Omental fat pad (tissue), 4 donors: ENCODE data around the gene ZNF133. TPM values are rescaled to one million over a fixed set of nuclear protein-coding genes. Genes with fewer than 3 reads are reported as not detected.
"Not testable (repeated sequence)": the region's sequence is repeated elsewhere in the genome, so short reads cannot be mapped to it uniquely, and the experiment has no call there.

Source experiments
- ATAC-seq: fragments of 150-250 bp; one replicate; pipeline ENCODE4 v1.9.1; 2016; ENCODE audit warnings: mild to moderate bottlenecking, moderate library complexity; ENCODE audit not compliant: low FRiP score
- DNase-seq: peaks from one replicate; pipeline ENCODE4 v3.0.0-alpha.2; 2019; ENCODE audit warnings: low spot score
- CTCF ChIP-seq, 3 donors: fragments of 450-650 bp; IDR thresholded peaks; one replicate each; pipeline ENCODE4 v1.5.1; 2016 to 2017; ENCODE audit warnings: antibody characterized with exemption in 3 of 3, mild to moderate bottlenecking in 3 of 3, moderate library complexity in 2 of 3
- total RNA-seq, 4 donors: library from RNA; depleted of rRNA; stranded (reverse); fragments of >200 nt; gene quantifications; one replicate each; pipeline ENCODE4 v1.1.0, GENCODE V29; 2016

Gene ZNF133
- total RNA-seq, result 10 to 100 TPM in 2 of 4 donors, 1 to 10 TPM in 2; 6.7 to 18.1 (median 8.6) TPM

- no peak for TF ChIP-seq CTCF (IDR thresholded peaks at IDR 0.05)
These were observed at the start of gene ZNF133 for GRCh38 chr20:18287915-18288748. ZNF133 (plus strand) TSS chr20:18288527; CDS start chr20:18305687, 17,160 bp downstream.

GRCh38 chr20:18240997-18241396 lies 47.3 kb upstream of the ZNF133 start:
- TF ChIP-seq CTCF (IDR thresholded peaks at IDR 0.05), result no peak
- no peak for ATAC-seq
- DNase-seq, result no peak

More at GRCh38 chr20:18287915-18288748, at the start of gene ZNF133:
- DNase-seq, result peak; percentile 97
- ATAC-seq, result peak; percentile 97

- DNase-seq (no peak), ATAC-seq (no peak)
- no peak for TF ChIP-seq CTCF (IDR thresholded peaks at IDR 0.05)
These were observed 44.5 kb upstream of the ZNF133 start for GRCh38 chr20:18243802-18244201.

GRCh38 chr20:18248545-18248944 lies 39.8 kb upstream of the ZNF133 start:
- DNase-seq, ATAC-seq: not testable (repeated sequence)

GRCh38 chr20:18250217-18250616 lies 38.1 kb upstream of the ZNF133 start:
- DNase-seq (no peak), ATAC-seq (no peak)
- no peak for TF ChIP-seq CTCF (IDR thresholded peaks at IDR 0.05)

- DNase-seq (no peak), ATAC-seq (no peak)
- TF ChIP-seq CTCF (IDR thresholded peaks at IDR 0.05), result no peak
These were observed 35.5 kb upstream of the ZNF133 start for GRCh38 chr20:18252597-18253451.

GRCh38 chr20:18254615-18255014 lies 33.7 kb upstream of the ZNF133 start:
- no peak for TF ChIP-seq CTCF (IDR thresholded peaks at IDR 0.05)
- ATAC-seq (no peak), DNase-seq (no peak)
